HepG2 (cell line): Measurements from ENCODE around the gene RARG. TPM values are rescaled to one million over a fixed set of nuclear protein-coding genes. Genes with fewer than 3 reads are reported as not detected.

Source experiments
- ATRX ChIP-seq: sonication (generic); formaldehyde crosslinking; IDR thresholded peaks from 2 replicates; pipeline ENCODE4 v1.4.0; 2020; ENCODE audit warnings: missing genetic modification reagents, borderline replicate concordance
- FOXC1 ChIP-seq: sonication (generic); formaldehyde crosslinking; IDR thresholded peaks from 2 replicates; pipeline ENCODE4 v1.8.0; 2022; ENCODE audit warnings: mild to moderate bottlenecking, missing genetic modification reagents, borderline replicate concordance
- GFI1 ChIP-seq: sonication (generic); formaldehyde crosslinking; IDR thresholded peaks from 2 replicates; pipeline ENCODE4 v1.5.0; 2020; ENCODE audit warnings: missing genetic modification reagents, mild to moderate bottlenecking, borderline replicate concordance
- HMG20B ChIP-seq: conservative IDR thresholded peaks from 2 replicates; pipeline ENCODE4 v1.6.1; 2016; ENCODE audit warnings: missing genetic modification reagents, missing compliant biosample characterization
- HOXA7 ChIP-seq: sonication (generic); formaldehyde crosslinking; IDR thresholded peaks from 2 replicates; pipeline ENCODE4 v1.8.1; 2022; ENCODE audit warnings: mild to moderate bottlenecking, missing genetic modification reagents, moderate library complexity
- KDM5B ChIP-seq: sonication (generic); formaldehyde crosslinking; IDR thresholded peaks from 2 replicates; pipeline ENCODE4 v1.4.0; 2020; ENCODE audit warnings: missing genetic modification reagents, mild to moderate bottlenecking, borderline replicate concordance
- MXI1 ChIP-seq: IDR thresholded peaks from 3 replicates; pipeline ENCODE4 v1.6.1; 2012; ENCODE audit warnings: low read depth, low read length, inconsistent platforms, borderline replicate concordance
- NFYC ChIP-seq: IDR thresholded peaks from 2 replicates; pipeline ENCODE4 v1.6.1; 2016; ENCODE audit warnings: missing genetic modification reagents, missing compliant biosample characterization
- NR2C2 ChIP-seq: sonication (generic); formaldehyde crosslinking; IDR thresholded peaks from 2 replicates; pipeline ENCODE4 v1.4.0; 2020; ENCODE audit warnings: missing genetic modification reagents, mild to moderate bottlenecking, moderate library complexity, borderline replicate concordance
- RNF2 ChIP-seq: fragments of 450-650 bp; conservative IDR thresholded peaks from 2 replicates; pipeline ENCODE4 v1.6.1; 2016; ENCODE audit warnings: low read depth
- SALL1 ChIP-seq: sonication (generic); formaldehyde crosslinking; IDR thresholded peaks from 2 replicates; pipeline ENCODE4 v1.8.0; 2022; ENCODE audit warnings: mild to moderate bottlenecking, missing genetic modification reagents
- SAP130 ChIP-seq: IDR thresholded peaks from 2 replicates; pipeline ENCODE4 v1.6.1; 2016; ENCODE audit warnings: low read depth
- SMAD1 ChIP-seq: sonication (generic); formaldehyde crosslinking; IDR thresholded peaks from 2 replicates; pipeline ENCODE4 v1.4.0; 2020; ENCODE audit warnings: missing genetic modification reagents, low read depth, mild to moderate bottlenecking, borderline replicate concordance
- YEATS2 ChIP-seq: sonication (generic); formaldehyde crosslinking; IDR thresholded peaks from 2 replicates; pipeline ENCODE4 v1.4.0; 2020; ENCODE audit warnings: missing genetic modification reagents, borderline replicate concordance
- ZBTB49 ChIP-seq: sonication (generic); formaldehyde crosslinking; IDR thresholded peaks from 2 replicates; pipeline ENCODE4 v1.4.0; 2020; ENCODE audit warnings: missing genetic modification reagents, borderline replicate concordance
- ZC3H4 ChIP-seq: sonication (generic); formaldehyde crosslinking; IDR thresholded peaks from 2 replicates; pipeline ENCODE4 v1.4.0; 2020; ENCODE audit warnings: missing genetic modification reagents, borderline replicate concordance
- ZIK1 ChIP-seq: sonication (generic); formaldehyde crosslinking; IDR thresholded peaks from 2 replicates; pipeline ENCODE4 v1.5.0; 2020; ENCODE audit warnings: mild to moderate bottlenecking, low read depth, missing genetic modification reagents, borderline replicate concordance
- ZMYM4 ChIP-seq: sonication (generic); formaldehyde crosslinking; IDR thresholded peaks from 2 replicates; pipeline ENCODE4 v1.8.1; 2023; ENCODE audit warnings: mild to moderate bottlenecking, missing genetic modification reagents
- ZNF10 ChIP-seq: sonication (generic); formaldehyde crosslinking; IDR thresholded peaks from 2 replicates; pipeline ENCODE4 v1.4.0; 2020; ENCODE audit warnings: mild to moderate bottlenecking, low read depth, missing genetic modification reagents, borderline replicate concordance
- ZNF512B ChIP-seq: sonication (generic); formaldehyde crosslinking; IDR thresholded peaks from 2 replicates; pipeline ENCODE4 v1.5.1; 2020; ENCODE audit warnings: missing genetic modification reagents, mild to moderate bottlenecking, borderline replicate concordance
- ZNF547 ChIP-seq: sonication (generic); formaldehyde crosslinking; IDR thresholded peaks from 2 replicates; pipeline ENCODE4 v1.5.1; 2020; ENCODE audit warnings: mild to moderate bottlenecking, missing genetic modification reagents
- ZNF598 ChIP-seq: sonication (generic); formaldehyde crosslinking; IDR thresholded peaks from 2 replicates; pipeline ENCODE4 v1.5.1; 2020; ENCODE audit warnings: mild to moderate bottlenecking, missing genetic modification reagents, borderline replicate concordance
- ZNF792 ChIP-seq: IDR thresholded peaks from 2 replicates; pipeline ENCODE4 v1.6.1; 2016
- ZSCAN29 ChIP-seq: sonication (generic); formaldehyde crosslinking; conservative IDR thresholded peaks from 2 replicates; pipeline ENCODE4 v1.4.0; 2020; ENCODE audit warnings: mild to moderate bottlenecking, missing genetic modification reagents
- polyA plus RNA-seq, 8 experiments: library from polyadenylated mRNA; depleted of rRNA in 3 of 8; stranded (reverse) in 7 of 8; unstranded in 1 of 8; fragments of >200 nt; fragmentation: Illumina TruSeq in 4 of 8; extraction: Trizol in 4 of 8; gene quantifications; 2 replicates each; pipeline versions ENCODE4 v1.2.1 to v1.2.3, GENCODE V29; 2011 to 2016; ENCODE audit warnings: low read depth in 4 of 8, missing spikeins in 1 of 8, mixed read lengths in 1 of 8; ENCODE audit not compliant: insufficient read depth in 1 of 8
- total RNA-seq, 5 experiments: library from RNA; depleted of rRNA; stranded (reverse); fragments of >200 nt; fragmentation: Illumina TruSeq; extraction: Trizol; gene quantifications; 2 replicates each; pipeline ENCODE4 v1.2.3, GENCODE V29; 2016; ENCODE audit warnings: low read depth in 1 of 5

RARG gene
- total and polyA plus RNA-seq, 2 of the 13 experiments (the other 11 are each of a cell fraction or from before 2014, with no cell fraction given), result 0.77 to 1.5 TPM

GRCh38 chr12:53180220-53180930, 51.6 kb downstream of the RARG start, which contains the start of the genes CSAD and ZNF740 (continued):
- TF ChIP-seq ZBTB49 (0 out of 2 replicates have a peak, but pooled peaks have one; percentile 57), KDM5B (peak; percentile 80; the same call in 1 of the 2 replicates), ZIK1 (CRISPR knock-in tag) (peak; percentile 32; the same call in 1 of the 2 replicates), SAP130 (CRISPR knock-in tag) (peak; percentile 87), ZNF512B (no peak), ZNF547 (CRISPR knock-in tag) (peak; percentile 10; the same call in 1 of the 2 replicates), GFI1 (CRISPR knock-in tag) (no peak), ZSCAN29 (CRISPR knock-in tag) (peak; percentile 88), SMAD1 (CRISPR knock-in tag) (no peak; the same call in 1 of the 2 replicates), ZNF598 (CRISPR knock-in tag) (no peak), FOXC1 (peak; percentile 15; the same call in 1 of the 2 replicates), HOXA7 (CRISPR knock-in tag) (no peak), ZC3H4 (CRISPR knock-in tag) (no peak), YEATS2 (CRISPR knock-in tag) (peak; percentile 74), ATRX (CRISPR knock-in tag) (no peak), ZNF10 (no peak), MXI1 (peak; percentile 91; the same call in 2 of the 3 replicates), RNF2 (no peak; the same call in 1 of the 2 replicates), HMG20B (peak; percentile 49; the same call in 1 of the 2 replicates), ZNF792 (CRISPR knock-in tag) (peak; percentile 60), NR2C2 (CRISPR knock-in tag) (peak; percentile 99), SALL1 (CRISPR knock-in tag) (peak; percentile 67), ZMYM4 (CRISPR knock-in tag) (peak; percentile 68), NFYC (no peak; the same call in 1 of the 2 replicates)
